K562 (cell line): ENCODE data around the gene CERS2. TPM values are rescaled to one million over a fixed set of nuclear protein-coding genes. Genes with fewer than 3 reads are reported as not detected.
A peak's percentile ranks its signal among the peaks of the same experiment; 100 is the strongest.

ENCODE experiments used
- ATAC-seq: fragments of 200-7000 bp; cut with Tn5 transposase; 3 replicates; pipeline ENCODE4 v1.9.1; 2020; ENCODE audit warnings: moderate library complexity
- BruUV-seq: library from RNA; stranded (reverse); fragments of 400-500 nt; replicated peaks from 2 replicates; lab custom pipeline; 2021; lab: Mats Ljungman, UMichigan
- CTCF ChIA-PET: fragments of 300-600 bp; formaldehyde crosslinking; extraction: SDS; loops from one replicate; lab custom pipeline; 2021; ENCODE audit warnings: low intra/inter-chr PET ratio; lab: Yijun Ruan, JAX
- POLR2A ChIA-PET: fragments of 300-600, 350-650 bp; sonication (Branson Sonifier 250); formaldehyde crosslinking; extraction: SDS; loops from one replicate; lab custom pipeline; 2021; ENCODE audit warnings: antibody characterized with exemption, inconsistent platforms; lab: Yijun Ruan, JAX
- DNase-seq, 4 experiments: peaks; one replicate each; pipeline versions ENCODE4 v3.0.0 to v3.0.0-alpha.2; 2011 to 2018; ENCODE audit warnings: low spot score in 3 of 4, mixed read lengths in 3 of 4; ENCODE audit errors: extremely low read depth in 1 of 4
- FAIRE-seq: peaks from 2 replicates; lab custom pipeline; 2011; peaks lifted over from hg19 to GRCh38; lab: Jason Lieb, UNC
- H2AFZ ChIP-seq: 2 replicates; pipeline ENCODE4 v1.6.0; 2011; ENCODE audit warnings: low read depth, low read length, control low read depth, inconsistent platforms
- H3K27ac ChIP-seq: fragments of 200-600 bp; 3 replicates; pipeline ENCODE4 v1.8.0; 2011; ENCODE audit warnings: low read depth, mild to moderate bottlenecking, control low read depth, inconsistent platforms, low read length, moderate library complexity, mixed read lengths; ENCODE audit errors: extremely low read depth
- H3K27me3 ChIP-seq, 2 experiments: fragments of 300-600 bp in 1 of 2; 2 replicates in 1 of 2; 3 replicates in 1 of 2; pipeline versions ENCODE4 v1.6.0 to v1.8.0; 2011; ENCODE audit warnings: inconsistent platforms in 2 of 2, low read length in 2 of 2, mild to moderate bottlenecking in 1 of 2, mixed read lengths in 1 of 2, moderate library complexity in 1 of 2; ENCODE audit not compliant: control insufficient read depth in 2 of 2, insufficient read depth in 2 of 2
- H3K36me3 ChIP-seq: fragments of 300-600 bp; 3 replicates; pipeline ENCODE4 v1.8.0; 2011; ENCODE audit warnings: mild to moderate bottlenecking, low read length, inconsistent platforms; ENCODE audit not compliant: control insufficient read depth, insufficient read depth
- H3K4me1 ChIP-seq, 2 experiments: fragments of 200-600 bp in 1 of 2; replicated peaks in 1 of 2; 2 replicates in 1 of 2; 3 replicates in 1 of 2; pipeline versions ENCODE4 v1.5.1 to v1.8.0; 2011; ENCODE audit warnings: inconsistent platforms in 2 of 2, low read length in 2 of 2, mild to moderate bottlenecking in 1 of 2, mixed read lengths in 1 of 2, moderate library complexity in 1 of 2; ENCODE audit not compliant: control insufficient read depth in 2 of 2, insufficient read depth in 2 of 2
- H3K4me2 ChIP-seq: 2 replicates; pipeline ENCODE4 v1.6.1; 2011; ENCODE audit warnings: low read length, control low read depth, inconsistent platforms, mixed read lengths; ENCODE audit not compliant: insufficient read depth
- H3K4me3 ChIP-seq: fragments of 200-600 bp; sonication (generic), shearing (Covaris generic); 2 replicates; pipeline ENCODE4 v1.5.1; 2016; ENCODE audit warnings: control low read depth, inconsistent platforms
- H3K79me2 ChIP-seq: fragments of 200-600 bp; 3 replicates; pipeline ENCODE4 v1.8.0; 2011; ENCODE audit warnings: low read length, inconsistent platforms; ENCODE audit not compliant: control insufficient read depth, insufficient read depth
- H3K9ac ChIP-seq, 2 experiments: 2 replicates each; pipeline versions ENCODE4 v1.6.0 to v1.6.1; 2011; ENCODE audit warnings: low read depth in 2 of 2, low read length in 2 of 2, control low read depth in 1 of 2, inconsistent platforms in 1 of 2, mild to moderate bottlenecking in 1 of 2, mixed read lengths in 1 of 2; ENCODE audit not compliant: insufficient read depth in 1 of 2
- H3K9me1 ChIP-seq: one replicate; pipeline ENCODE4 v1.6.0; 2011; ENCODE audit warnings: inconsistent platforms, mild to moderate bottlenecking, low read length, moderate library complexity; ENCODE audit not compliant: control insufficient read depth, insufficient read depth
- H3K9me3 ChIP-seq: replicated peaks from 2 replicates; pipeline ENCODE4 v1.5.1; 2011; ENCODE audit warnings: low read depth, low read length, inconsistent platforms; ENCODE audit not compliant: control insufficient read depth, insufficient read depth
- H4K20me1 ChIP-seq: replicated peaks from 2 replicates; pipeline ENCODE4 v1.6.1; 2011; ENCODE audit warnings: low read length, inconsistent platforms, mixed read lengths; ENCODE audit not compliant: control insufficient read depth, insufficient read depth
- ATF6 ChIP-seq: sonication (generic); formaldehyde crosslinking; IDR thresholded peaks from 2 replicates; pipeline ENCODE4 v1.4.0; 2020; ENCODE audit warnings: mild to moderate bottlenecking, missing genetic modification reagents
- CBFA2T3 ChIP-seq: fragments of 450-650 bp; IDR thresholded peaks from 2 replicates; pipeline ENCODE4 v1.6.1; 2017
- CBX1 ChIP-seq: sonication (generic); IDR thresholded peaks from 2 replicates; pipeline ENCODE4 v1.6.1; 2016; ENCODE audit warnings: antibody characterized with exemption, low read depth, mild to moderate bottlenecking
- CBX3 ChIP-seq, 2 experiments: IDR thresholded peaks; 1 replicate in 1 of 2; 2 replicates in 1 of 2; pipeline ENCODE4 v1.6.1; 2012; ENCODE audit warnings: inconsistent platforms in 2 of 2, low read length in 2 of 2, borderline replicate concordance in 1 of 2, control low read depth in 1 of 2
- CHD1 ChIP-seq: fragments of 200-600 bp; sonication (generic); IDR thresholded peaks from one replicate; pipeline ENCODE4 v1.6.1; 2012; ENCODE audit warnings: mild to moderate bottlenecking, moderate library complexity, low read length, inconsistent platforms
- DPF2 ChIP-seq: fragments of 450-650 bp; IDR thresholded peaks from 2 replicates; pipeline ENCODE4 v1.6.1; 2016
- GTF2A2 ChIP-seq: IDR thresholded peaks from 2 replicates; pipeline ENCODE4 v1.6.1; 2016; ENCODE audit warnings: mild to moderate bottlenecking, missing genetic modification characterization, missing compliant biosample characterization
- HDAC2 ChIP-seq: fragments of 450-650 bp; IDR thresholded peaks from 2 replicates; pipeline ENCODE4 v1.6.1; 2016; ENCODE audit warnings: mild to moderate bottlenecking
- MAFG ChIP-seq: fragments of 450-650 bp; conservative IDR thresholded peaks from 2 replicates; pipeline ENCODE4 v1.6.1; 2016; ENCODE audit warnings: missing genetic modification characterization, missing compliant biosample characterization
- MAFK ChIP-seq: IDR thresholded peaks from 2 replicates; pipeline ENCODE4 v1.6.1; 2011; ENCODE audit warnings: low read length, improper control_type of control experiment
- PHF20 ChIP-seq: fragments of 450-650 bp; IDR thresholded peaks from 2 replicates; pipeline ENCODE4 v1.6.1; 2018; ENCODE audit not compliant: partially characterized antibody
- PKNOX1 ChIP-seq: fragments of 450-650 bp; IDR thresholded peaks from 2 replicates; pipeline ENCODE4 v1.6.1; 2016
- SIN3B ChIP-seq: fragments of 450-650 bp; IDR thresholded peaks from 2 replicates; pipeline ENCODE4 v1.6.1; 2017; ENCODE audit warnings: low read depth, mild to moderate bottlenecking, moderate library complexity
- THRA ChIP-seq: fragments of 450-650 bp; IDR thresholded peaks from 2 replicates; pipeline ENCODE4 v1.6.1; 2017; ENCODE audit warnings: mild to moderate bottlenecking, moderate library complexity
- U2AF1 ChIP-seq: fragments of 200-400 bp; formaldehyde crosslinking; optimal IDR thresholded peaks from 2 replicates; pipeline ENCODE3; 2017; ENCODE audit warnings: mild to moderate bottlenecking, low read depth, low read length, moderate library complexity
- ZNF277 ChIP-seq: fragments of 250-450 bp; sonication (Bioruptor Pico); IDR thresholded peaks from 2 replicates; pipeline ENCODE4 v1.8.0; 2022; ENCODE audit warnings: inconsistent platforms, mild to moderate bottlenecking, moderate library complexity, borderline replicate concordance
- ZNF316 ChIP-seq: fragments of 450-650 bp; IDR thresholded peaks from 2 replicates; pipeline ENCODE4 v1.6.1; 2016
- ZNF699 ChIP-seq: fragments of 250-450 bp; sonication (Bioruptor Pico); IDR thresholded peaks from 2 replicates; pipeline ENCODE4 v1.8.0; 2021; ENCODE audit warnings: mild to moderate bottlenecking, moderate library complexity; ENCODE audit not compliant: insufficient replicate concordance
- WGBS: fragments of 100-300 bp; shearing (Covaris generic); methylation state at CpG from one replicate; pipeline ENCODE4 v1.1.6; 2016; ENCODE audit warnings: low coverage, mixed read lengths; ENCODE audit not compliant: insufficient coverage; ENCODE audit errors: missing lambda C conversion rate; 5-methylcytosine and 5-hydroxymethylcytosine counted together
- in situ Hi-C: fragments of 300-500 bp; cut with MboI; formaldehyde crosslinking; loops from 4 replicates; pipeline ENCODE4 v1.15.0; 2018; ENCODE audit warnings: inconsistent platforms, mixed read lengths
- intact Hi-C: fragments of 100-400 bp; cut with micrococcal nuclease; formaldehyde crosslinking; loops from 2 replicates; pipeline ENCODE4 v1.14.2; 2022
- polyA plus RNA-seq, 8 experiments: library from polyadenylated mRNA; depleted of rRNA in 4 of 8; stranded (reverse) in 5 of 8; unstranded in 3 of 8; fragments of >200 nt; fragmentation: Nextera tagmentation in 2 of 8; fragmentation: Illumina TruSeq in 1 of 8; extraction: Ambion mirVana in 2 of 8; extraction: Trizol in 1 of 8; gene quantifications; 2 replicates each; pipeline versions ENCODE4 v1.2.1 to v1.2.3, GENCODE V29; 2011 to 2014; ENCODE audit warnings: inconsistent platforms in 1 of 8, missing spikeins in 1 of 8
- total RNA-seq, 7 experiments: library from RNA; depleted of rRNA in 6 of 7; stranded (reverse); fragments of >200 nt in 6 of 7; fragmentation: Illumina TruSeq in 2 of 7; extraction: Trizol in 2 of 7; gene quantifications; 2 replicates each; pipeline versions ENCODE4 v1.2.1 to v1.2.3, GENCODE V29; 2011 to 2021; ENCODE audit warnings: low replicate concordance in 1 of 7

The CERS2 gene
- total and polyA plus RNA-seq, 9 of the 15 experiments (the other 6 are each of a cell fraction or from before 2014, with no cell fraction given): 23.4 to 295 (median 132) TPM

- CTCF ChIA-PET: interaction anchor here (1.2 kb wide), 1 partner anchor 14 kb away, joined by 3 read pairs; no protein-coding TSS in a partner anchor
- in situ Hi-C loops: loop anchor here (10.0 kb wide), 1 partner anchor 429 kb away; no protein-coding TSS in a partner anchor
- TF ChIP-seq HDAC2 (no peak), ZNF699 (CRISPR knock-in tag) (no peak), CBFA2T3 (peak; percentile 34; the same call in 1 of the 2 replicates), SIN3B (no peak), ATF6 (CRISPR knock-in tag) (no peak), CBX1 (no peak), MAFG (peak; percentile 70), PHF20 (no peak), DPF2 (peak; percentile 61), U2AF1 (no peak), PKNOX1 (no peak), THRA (no peak), ZNF316 (peak; percentile 77), CHD1 (no peak), ZNF277 (CRISPR knock-in tag) (no peak), MAFK (peak; percentile 30; the same call in 1 of the 2 replicates), GTF2A2 (tag) (no peak), CBX3 (IDR thresholded peaks at IDR 0.05; ENCODE audit: borderline replicate concordance in 1 of 2, low read length in 2 of 2) (no peak)
Observed at GRCh38 chr1:150994248-150994647, 19.6 kb upstream of the CERS2 start.

More at GRCh38 chr1:150994248-150994647, 19.6 kb upstream of the CERS2 start:
- peak; percentile 15 for FAIRE-seq
- H3K36me3 ChIP-seq: peaks cover 11% of the 10 kb centered on the region; the same call in 2 of the 3 replicates
- H3K4me3 ChIP-seq: no peak overlapping the region
- H3K9me1 ChIP-seq: no peaks in the 10 kb centered on the region
- no peak for DNase-seq
- peak overlapping the region; percentile 14; the same call in 1 of the 2 replicates for H2AFZ ChIP-seq
- intact Hi-C loops: loop anchor here (10.0 kb wide), 1 partner anchor 159 kb away; no protein-coding TSS in a partner anchor
- peak overlapping the region in 1 of 2 experiments; percentile 67; a peak in 1 of 4 replicates for H3K9ac ChIP-seq
- H4K20me1 ChIP-seq: no peaks in the 10 kb centered on the region
- ATAC-seq: peak; percentile 20; the same call in 2 of the 3 replicates
- H3K27me3 ChIP-seq: no peaks in the 10 kb centered on the region
- POLR2A ChIA-PET: interaction anchor here (0.6 to 3.6 kb wide), 7 partner anchors 8 to 431 kb away, joined by 3 to 22 read pairs (median 3); partner anchors contain the start of genes ANXA9 and MINDY1
- no peaks in the 10 kb centered on the region for H3K79me2 ChIP-seq
- no peaks in the 10 kb centered on the region for H3K9me3 ChIP-seq
- no TSS peak for BruUV-seq
- no peak overlapping the region for H3K27ac ChIP-seq
- peaks cover 16 to 17% of the 10 kb centered on the region in 2 experiments; a peak in 4 of 5 replicates for H3K4me1 ChIP-seq
- no peak overlapping the region for H3K4me2 ChIP-seq
- WGBS: 13% methylated on average over 3 of the region's 3 CpGs
